HepG2 (cell line): Measurements from ENCODE around the gene C5AR1. TPM values are rescaled to one million over a fixed set of nuclear protein-coding genes. Genes with fewer than 3 reads are reported as not detected.
A peak's percentile ranks its signal among the peaks of the same experiment; 100 is the strongest.

ENCODE experiments used
- CREM ChIP-seq, 2 experiments: sonication (generic) in 1 of 2; formaldehyde crosslinking in 1 of 2; IDR thresholded peaks; 2 replicates each; pipeline versions ENCODE4 v1.4.0 to v1.6.1; 2016 to 2020; ENCODE audit warnings: antibody characterized with exemption in 1 of 2, mild to moderate bottlenecking in 1 of 2, missing genetic modification reagents in 1 of 2
- EZH2 ChIP-seq: conservative IDR thresholded peaks from 2 replicates; pipeline ENCODE4 v1.6.1; 2012; ENCODE audit warnings: mild to moderate bottlenecking, low read depth, low read length, moderate library complexity
- IRF2 ChIP-seq: IDR thresholded peaks from 2 replicates; pipeline ENCODE4 v1.6.1; 2018; ENCODE audit warnings: missing genetic modification reagents, missing compliant biosample characterization
- NR2F1 ChIP-seq, 2 experiments: fragments of 450-650 bp in 1 of 2; formaldehyde crosslinking in 1 of 2; IDR thresholded peaks; 2 replicates each; pipeline versions ENCODE4 v1.5.0 to v1.6.1; 2016 to 2020; ENCODE audit warnings: mild to moderate bottlenecking in 1 of 2, missing compliant biosample characterization in 1 of 2, missing genetic modification reagents in 1 of 2, moderate library complexity in 1 of 2
- PHF8 ChIP-seq: sonication (generic); formaldehyde crosslinking; IDR thresholded peaks from 2 replicates; pipeline ENCODE4 v1.5.0; 2020; ENCODE audit warnings: missing genetic modification reagents
- PPARG ChIP-seq: conservative IDR thresholded peaks from 2 replicates; pipeline ENCODE4 v1.6.1; 2016; ENCODE audit warnings: missing biosample characterization, missing genetic modification reagents
- RBM39 ChIP-seq: fragments of 200-400 bp; formaldehyde crosslinking; IDR thresholded peaks from one replicate; pipeline ENCODE4 v1.6.1; 2018; ENCODE audit warnings: antibody characterized with exemption, mild to moderate bottlenecking, low read depth, low read length; ENCODE audit not compliant: poor library complexity, severe bottlenecking
- SP5 ChIP-seq: IDR thresholded peaks from 2 replicates; pipeline ENCODE4 v1.6.1; 2016; ENCODE audit warnings: low read depth, borderline replicate concordance
- ZBTB3 ChIP-seq: sonication (generic); formaldehyde crosslinking; IDR thresholded peaks from 2 replicates; pipeline ENCODE4 v1.4.0; 2020; ENCODE audit warnings: low read depth, mild to moderate bottlenecking, moderate library complexity, missing genetic modification reagents, borderline replicate concordance
- ZNF225 ChIP-seq: sonication (generic); formaldehyde crosslinking; IDR thresholded peaks from 2 replicates; pipeline ENCODE4 v1.4.0; 2020; ENCODE audit warnings: mild to moderate bottlenecking, missing genetic modification reagents
- ZNF263 ChIP-seq: sonication (generic); formaldehyde crosslinking; IDR thresholded peaks from 2 replicates; pipeline ENCODE4 v1.4.0; 2020; ENCODE audit warnings: missing genetic modification reagents
- ZNF354B ChIP-seq: sonication (generic); formaldehyde crosslinking; IDR thresholded peaks from 2 replicates; pipeline ENCODE4 v1.8.0; 2022; ENCODE audit warnings: mild to moderate bottlenecking, missing genetic modification reagents
- ZNF383 ChIP-seq: sonication (generic); formaldehyde crosslinking; IDR thresholded peaks from 2 replicates; pipeline ENCODE4 v1.4.0; 2020; ENCODE audit warnings: missing genetic modification reagents, mild to moderate bottlenecking, borderline replicate concordance
- ZNF414 ChIP-seq: sonication (generic); formaldehyde crosslinking; IDR thresholded peaks from 2 replicates; pipeline ENCODE4 v1.5.0; 2020; ENCODE audit warnings: missing genetic modification reagents
- ZNF468 ChIP-seq: sonication (generic); formaldehyde crosslinking; IDR thresholded peaks from 2 replicates; pipeline ENCODE4 v1.8.0; 2022; ENCODE audit warnings: mild to moderate bottlenecking, moderate library complexity, missing genetic modification reagents
- ZNF709 ChIP-seq: sonication (generic); formaldehyde crosslinking; IDR thresholded peaks from 2 replicates; pipeline ENCODE4 v1.5.0; 2020; ENCODE audit warnings: mild to moderate bottlenecking, missing genetic modification reagents
- ZNF75D ChIP-seq: sonication (generic); formaldehyde crosslinking; IDR thresholded peaks from 2 replicates; pipeline ENCODE4 v1.8.1; 2023; ENCODE audit warnings: missing genetic modification reagents, mild to moderate bottlenecking, borderline replicate concordance
- ZSCAN29 ChIP-seq: sonication (generic); formaldehyde crosslinking; conservative IDR thresholded peaks from 2 replicates; pipeline ENCODE4 v1.4.0; 2020; ENCODE audit warnings: mild to moderate bottlenecking, missing genetic modification reagents
- polyA plus RNA-seq, 8 experiments: library from polyadenylated mRNA; depleted of rRNA in 3 of 8; stranded (reverse) in 7 of 8; unstranded in 1 of 8; fragments of >200 nt; fragmentation: Illumina TruSeq in 4 of 8; extraction: Trizol in 4 of 8; gene quantifications; 2 replicates each; pipeline versions ENCODE4 v1.2.1 to v1.2.3, GENCODE V29; 2011 to 2016; ENCODE audit warnings: low read depth in 4 of 8, missing spikeins in 1 of 8, mixed read lengths in 1 of 8; ENCODE audit not compliant: insufficient read depth in 1 of 8
- total RNA-seq, 5 experiments: library from RNA; depleted of rRNA; stranded (reverse); fragments of >200 nt; fragmentation: Illumina TruSeq; extraction: Trizol; gene quantifications; 2 replicates each; pipeline ENCODE4 v1.2.3, GENCODE V29; 2016; ENCODE audit warnings: low read depth in 1 of 5
- TF ChIP-seq, protein P1 (sequence below): sonication (generic); formaldehyde crosslinking; IDR thresholded peaks from 2 replicates; pipeline ENCODE4 v1.5.1; 2020; ENCODE audit warnings: mild to moderate bottlenecking, missing genetic modification reagents, borderline replicate concordance
- TF ChIP-seq, protein P2 (sequence below): sonication (generic); formaldehyde crosslinking; IDR thresholded peaks from 2 replicates; pipeline ENCODE4 v1.4.0; 2020; ENCODE audit warnings: missing genetic modification reagents

C5AR1 gene
- total and polyA plus RNA-seq, 2 of the 13 experiments (the other 11 are each of a cell fraction or from before 2014, with no cell fraction given) = 0.07 to 1.6 TPM

GRCh38 chr19:47273313-47274070, 36.2 kb upstream of the C5AR1 start (continued):
- peak; percentile 36; the same call in 1 of the 2 replicates for TF ChIP-seq SP5 (CRISPR knock-in tag)
- no peak for TF ChIP-seq ZNF383
- TF ChIP-seq RBM39 = peak; percentile 16
- TF ChIP-seq PPARG (CRISPR knock-in tag) = no peak
- TF ChIP-seq ZNF225 = no peak
- TF ChIP-seq ZNF75D (CRISPR knock-in tag) = no peak
- no peak for TF ChIP-seq ZNF709
- TF ChIP-seq ZNF354B = no peak
- peak; percentile 63 for TF ChIP-seq PHF8 (CRISPR knock-in tag)
- TF ChIP-seq, protein P1, sequence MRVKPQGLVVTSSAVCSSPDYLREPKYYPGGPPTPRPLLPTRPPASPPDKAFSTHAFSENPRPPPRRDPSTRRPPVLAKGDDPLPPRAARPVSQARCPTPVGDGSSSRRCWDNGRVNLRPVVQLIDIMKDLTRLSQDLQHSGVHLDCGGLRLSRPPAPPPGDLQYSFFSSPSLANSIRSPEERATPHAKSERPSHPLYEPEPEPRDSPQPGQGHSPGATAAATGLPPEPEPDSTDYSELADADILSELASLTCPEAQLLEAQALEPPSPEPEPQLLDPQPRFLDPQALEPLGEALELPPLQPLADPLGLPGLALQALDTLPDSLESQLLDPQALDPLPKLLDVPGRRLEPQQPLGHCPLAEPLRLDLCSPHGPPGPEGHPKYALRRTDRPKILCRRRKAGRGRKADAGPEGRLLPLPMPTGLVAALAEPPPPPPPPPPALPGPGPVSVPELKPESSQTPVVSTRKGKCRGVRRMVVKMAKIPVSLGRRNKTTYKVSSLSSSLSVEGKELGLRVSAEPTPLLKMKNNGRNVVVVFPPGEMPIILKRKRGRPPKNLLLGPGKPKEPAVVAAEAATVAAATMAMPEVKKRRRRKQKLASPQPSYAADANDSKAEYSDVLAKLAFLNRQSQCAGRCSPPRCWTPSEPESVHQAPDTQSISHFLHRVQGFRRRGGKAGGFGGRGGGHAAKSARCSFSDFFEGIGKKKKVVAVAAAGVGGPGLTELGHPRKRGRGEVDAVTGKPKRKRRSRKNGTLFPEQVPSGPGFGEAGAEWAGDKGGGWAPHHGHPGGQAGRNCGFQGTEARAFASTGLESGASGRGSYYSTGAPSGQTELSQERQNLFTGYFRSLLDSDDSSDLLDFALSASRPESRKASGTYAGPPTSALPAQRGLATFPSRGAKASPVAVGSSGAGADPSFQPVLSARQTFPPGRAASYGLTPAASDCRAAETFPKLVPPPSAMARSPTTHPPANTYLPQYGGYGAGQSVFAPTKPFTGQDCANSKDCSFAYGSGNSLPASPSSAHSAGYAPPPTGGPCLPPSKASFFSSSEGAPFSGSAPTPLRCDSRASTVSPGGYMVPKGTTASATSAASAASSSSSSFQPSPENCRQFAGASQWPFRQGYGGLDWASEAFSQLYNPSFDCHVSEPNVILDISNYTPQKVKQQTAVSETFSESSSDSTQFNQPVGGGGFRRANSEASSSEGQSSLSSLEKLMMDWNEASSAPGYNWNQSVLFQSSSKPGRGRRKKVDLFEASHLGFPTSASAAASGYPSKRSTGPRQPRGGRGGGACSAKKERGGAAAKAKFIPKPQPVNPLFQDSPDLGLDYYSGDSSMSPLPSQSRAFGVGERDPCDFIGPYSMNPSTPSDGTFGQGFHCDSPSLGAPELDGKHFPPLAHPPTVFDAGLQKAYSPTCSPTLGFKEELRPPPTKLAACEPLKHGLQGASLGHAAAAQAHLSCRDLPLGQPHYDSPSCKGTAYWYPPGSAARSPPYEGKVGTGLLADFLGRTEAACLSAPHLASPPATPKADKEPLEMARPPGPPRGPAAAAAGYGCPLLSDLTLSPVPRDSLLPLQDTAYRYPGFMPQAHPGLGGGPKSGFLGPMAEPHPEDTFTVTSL (CRISPR knock-in tag) = no peak
- no peak for TF ChIP-seq IRF2 (CRISPR knock-in tag)
- TF ChIP-seq ZNF468 (CRISPR knock-in tag) = no peak
- no peak for TF ChIP-seq ZNF414 (CRISPR knock-in tag)
- peak; percentile 48; the same call in 1 of the 2 replicates for TF ChIP-seq CREM (IDR thresholded peaks at IDR 0.05)
- no peak for TF ChIP-seq CREM (CRISPR knock-in tag; IDR thresholded peaks at IDR 0.05)
- no peak for TF ChIP-seq NR2F1 (CRISPR knock-in tag; IDR thresholded peaks at IDR 0.05)
- TF ChIP-seq ZBTB3 (CRISPR knock-in tag) = no peak
- 0 out of 2 replicates have a peak, but pooled peaks have one; percentile 43 for TF ChIP-seq ZSCAN29 (CRISPR knock-in tag)
- no peak for TF ChIP-seq ZNF263 (CRISPR knock-in tag)
- TF ChIP-seq, protein P2, sequence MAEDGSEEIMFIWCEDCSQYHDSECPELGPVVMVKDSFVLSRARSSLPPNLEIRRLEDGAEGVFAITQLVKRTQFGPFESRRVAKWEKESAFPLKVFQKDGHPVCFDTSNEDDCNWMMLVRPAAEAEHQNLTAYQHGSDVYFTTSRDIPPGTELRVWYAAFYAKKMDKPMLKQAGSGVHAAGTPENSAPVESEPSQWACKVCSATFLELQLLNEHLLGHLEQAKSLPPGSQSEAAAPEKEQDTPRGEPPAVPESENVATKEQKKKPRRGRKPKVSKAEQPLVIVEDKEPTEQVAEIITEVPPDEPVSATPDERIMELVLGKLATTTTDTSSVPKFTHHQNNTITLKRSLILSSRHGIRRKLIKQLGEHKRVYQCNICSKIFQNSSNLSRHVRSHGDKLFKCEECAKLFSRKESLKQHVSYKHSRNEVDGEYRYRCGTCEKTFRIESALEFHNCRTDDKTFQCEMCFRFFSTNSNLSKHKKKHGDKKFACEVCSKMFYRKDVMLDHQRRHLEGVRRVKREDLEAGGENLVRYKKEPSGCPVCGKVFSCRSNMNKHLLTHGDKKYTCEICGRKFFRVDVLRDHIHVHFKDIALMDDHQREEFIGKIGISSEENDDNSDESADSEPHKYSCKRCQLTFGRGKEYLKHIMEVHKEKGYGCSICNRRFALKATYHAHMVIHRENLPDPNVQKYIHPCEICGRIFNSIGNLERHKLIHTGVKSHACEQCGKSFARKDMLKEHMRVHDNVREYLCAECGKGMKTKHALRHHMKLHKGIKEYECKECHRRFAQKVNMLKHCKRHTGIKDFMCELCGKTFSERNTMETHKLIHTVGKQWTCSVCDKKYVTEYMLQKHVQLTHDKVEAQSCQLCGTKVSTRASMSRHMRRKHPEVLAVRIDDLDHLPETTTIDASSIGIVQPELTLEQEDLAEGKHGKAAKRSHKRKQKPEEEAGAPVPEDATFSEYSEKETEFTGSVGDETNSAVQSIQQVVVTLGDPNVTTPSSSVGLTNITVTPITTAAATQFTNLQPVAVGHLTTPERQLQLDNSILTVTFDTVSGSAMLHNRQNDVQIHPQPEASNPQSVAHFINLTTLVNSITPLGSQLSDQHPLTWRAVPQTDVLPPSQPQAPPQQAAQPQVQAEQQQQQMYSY (CRISPR knock-in tag) = no peak
- TF ChIP-seq EZH2 = no peak
